HG02763 (cell line): Measurements from ENCODE around the gene SPSB3.
A peak's percentile ranks its signal among the peaks of the same experiment; 100 is the strongest.

Experiments
- ATAC-seq: cut with Tn5 transposase; IDR thresholded peaks from one replicate; pipeline ENCODE4 v1.9.1; 2021; ENCODE audit warnings: mild to moderate bottlenecking, moderate library complexity; ENCODE audit not compliant: unreplicated experiment

SPSB3 gene

DNA sequence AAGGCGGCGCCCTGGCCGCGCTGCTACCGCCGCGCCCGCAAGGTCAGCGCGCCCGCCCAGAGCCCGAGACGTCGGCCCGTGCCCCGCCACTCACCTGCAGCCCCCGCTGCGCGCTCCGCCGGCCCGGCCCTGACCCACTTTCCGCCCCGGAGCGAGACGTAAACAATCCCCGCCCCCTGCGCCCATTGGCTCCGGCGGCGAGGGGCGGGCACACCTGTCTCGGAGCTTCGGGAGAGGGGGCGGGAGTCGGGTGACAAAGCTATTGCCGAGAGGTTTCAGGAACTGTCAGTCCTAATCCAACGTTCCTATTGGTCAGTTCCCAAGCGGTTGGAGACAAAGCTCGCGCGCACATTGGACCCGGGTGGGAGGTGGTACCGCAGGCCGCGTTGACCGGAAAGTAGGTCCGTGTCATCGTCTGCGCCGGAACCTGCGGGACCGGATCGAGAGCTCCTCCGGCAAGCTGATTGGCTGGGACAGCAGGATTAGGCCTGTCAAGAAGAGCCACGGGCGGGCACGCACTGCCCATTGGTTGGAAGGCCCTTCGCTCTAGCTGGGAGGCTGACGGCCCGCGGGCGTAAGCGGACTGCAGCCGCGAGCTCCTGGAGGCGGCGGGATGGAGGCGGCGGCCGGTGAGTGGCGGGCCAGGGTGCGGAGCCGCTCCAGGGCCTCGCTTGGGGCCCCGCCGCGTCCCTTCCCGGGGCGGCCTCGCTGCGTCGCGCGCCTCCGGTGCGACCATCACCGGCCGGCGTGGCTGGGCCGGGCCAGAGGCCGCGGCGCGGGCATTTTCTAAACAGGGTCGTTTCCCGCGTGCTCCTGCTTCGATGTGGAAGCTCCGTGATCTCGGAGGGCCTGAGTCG is at the start of gene SPSB3, which contains the start of gene NUBP2:
Gene SPSB3, minus strand, starts transcription at position 164 of the 857 bp plus-strand sequence. CDS start 1,088 bp downstream, outside the sequence.
Gene NUBP2, plus strand, starts transcription at position 553 of the 857 bp plus-strand sequence. Its CDS starts 61 bp downstream, at position 614.
- ATAC-seq = peak; percentile 87

DNA sequence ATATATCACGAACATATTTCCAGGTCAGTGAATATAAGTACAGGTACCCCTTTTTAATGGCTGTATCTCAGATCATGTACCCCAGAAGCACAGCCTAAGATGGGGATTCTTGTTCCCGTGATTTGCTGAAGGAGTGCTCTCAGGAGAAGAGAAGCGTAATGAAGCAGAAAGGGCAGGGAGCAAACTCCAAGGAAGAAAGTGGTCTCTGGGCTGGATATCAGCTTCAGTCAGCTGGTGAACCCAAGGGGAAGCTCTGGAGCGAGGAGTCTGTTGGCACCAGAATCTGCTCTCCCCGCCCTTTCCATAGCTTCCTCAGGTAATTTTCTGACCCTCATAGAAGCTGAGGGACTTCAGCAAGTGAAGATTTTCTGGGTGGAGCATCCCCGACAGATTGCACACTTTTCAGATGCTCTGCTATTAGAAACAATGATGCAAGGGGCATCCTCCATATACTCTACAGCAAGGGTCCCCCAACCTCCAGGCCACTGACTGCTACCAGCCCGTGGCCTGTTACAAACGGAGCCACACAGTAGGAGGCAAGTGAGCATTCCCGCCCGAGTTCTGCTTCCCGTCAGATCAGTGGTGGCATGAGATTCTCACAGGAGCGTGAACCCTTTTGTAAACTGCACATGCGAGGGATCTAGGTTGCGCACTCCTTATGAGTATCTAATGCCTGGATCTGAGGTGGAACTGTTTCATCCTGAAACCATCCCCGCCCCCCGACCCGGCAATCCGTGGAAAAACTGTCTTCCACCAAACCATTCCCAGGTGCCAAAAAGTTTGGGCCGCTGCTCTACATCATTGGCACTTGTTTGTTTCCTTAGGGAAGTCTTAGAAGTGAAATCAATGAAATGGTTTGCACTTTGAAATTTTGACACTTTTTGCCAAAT is 49.1 kb upstream of the SPSB3 start:
- ATAC-seq = no peak

DNA sequence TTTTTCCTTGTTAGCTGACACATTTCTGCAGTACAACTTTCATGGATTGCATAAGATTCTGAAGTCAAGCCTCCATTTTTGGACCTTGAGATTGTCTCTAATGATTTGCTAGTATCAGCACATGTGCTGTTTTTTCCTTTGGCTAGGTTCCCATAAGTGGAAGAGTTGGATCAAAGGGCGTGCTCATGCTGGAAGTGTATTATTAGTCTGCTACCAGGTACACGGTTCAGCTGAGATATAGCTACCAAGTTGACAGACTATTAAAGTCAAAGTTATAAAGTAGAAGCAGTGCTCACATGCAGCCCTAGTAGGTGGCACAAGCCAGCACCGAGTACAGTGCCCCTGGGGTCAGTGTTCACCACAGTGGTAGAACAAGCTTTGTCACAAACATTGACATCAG is 47.8 kb upstream of the SPSB3 start:
- ATAC-seq = no peak

DNA sequence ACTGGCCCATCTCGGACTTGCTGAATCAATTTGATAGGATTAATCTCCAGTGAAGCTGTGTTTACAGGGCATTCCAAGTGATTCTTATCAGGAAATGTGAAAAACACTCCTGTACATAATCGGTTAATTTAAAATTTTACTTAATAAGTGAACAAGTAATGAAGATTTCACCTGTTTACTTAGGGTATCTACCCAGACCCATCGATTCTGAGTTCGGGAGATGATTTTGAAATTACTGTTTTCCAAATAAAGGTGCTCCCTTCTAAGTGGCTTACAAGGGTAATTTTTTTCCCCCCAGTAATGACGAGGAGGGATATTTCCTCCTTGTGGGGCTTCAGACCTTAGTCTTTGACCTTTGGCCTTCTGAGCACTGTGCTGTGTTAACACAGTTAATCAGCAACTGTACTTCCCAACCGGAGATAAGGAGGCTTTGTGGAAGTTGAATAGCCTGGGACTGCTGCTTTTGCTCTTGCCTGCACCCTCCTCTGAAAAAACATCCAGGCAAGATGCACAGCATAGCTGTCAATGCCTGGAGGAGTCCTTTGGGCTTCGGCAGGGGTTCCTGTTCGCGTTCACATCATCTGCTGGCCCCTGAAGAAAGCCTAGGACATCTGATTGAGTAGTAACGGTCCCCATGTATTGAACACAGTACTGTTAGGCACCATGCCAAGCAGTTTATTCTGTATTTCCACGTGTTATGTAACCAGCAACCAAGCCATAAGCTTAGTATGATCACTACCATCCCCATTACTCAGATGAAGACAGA is 46.5 kb upstream of the SPSB3 start:
- no peak for ATAC-seq

DNA sequence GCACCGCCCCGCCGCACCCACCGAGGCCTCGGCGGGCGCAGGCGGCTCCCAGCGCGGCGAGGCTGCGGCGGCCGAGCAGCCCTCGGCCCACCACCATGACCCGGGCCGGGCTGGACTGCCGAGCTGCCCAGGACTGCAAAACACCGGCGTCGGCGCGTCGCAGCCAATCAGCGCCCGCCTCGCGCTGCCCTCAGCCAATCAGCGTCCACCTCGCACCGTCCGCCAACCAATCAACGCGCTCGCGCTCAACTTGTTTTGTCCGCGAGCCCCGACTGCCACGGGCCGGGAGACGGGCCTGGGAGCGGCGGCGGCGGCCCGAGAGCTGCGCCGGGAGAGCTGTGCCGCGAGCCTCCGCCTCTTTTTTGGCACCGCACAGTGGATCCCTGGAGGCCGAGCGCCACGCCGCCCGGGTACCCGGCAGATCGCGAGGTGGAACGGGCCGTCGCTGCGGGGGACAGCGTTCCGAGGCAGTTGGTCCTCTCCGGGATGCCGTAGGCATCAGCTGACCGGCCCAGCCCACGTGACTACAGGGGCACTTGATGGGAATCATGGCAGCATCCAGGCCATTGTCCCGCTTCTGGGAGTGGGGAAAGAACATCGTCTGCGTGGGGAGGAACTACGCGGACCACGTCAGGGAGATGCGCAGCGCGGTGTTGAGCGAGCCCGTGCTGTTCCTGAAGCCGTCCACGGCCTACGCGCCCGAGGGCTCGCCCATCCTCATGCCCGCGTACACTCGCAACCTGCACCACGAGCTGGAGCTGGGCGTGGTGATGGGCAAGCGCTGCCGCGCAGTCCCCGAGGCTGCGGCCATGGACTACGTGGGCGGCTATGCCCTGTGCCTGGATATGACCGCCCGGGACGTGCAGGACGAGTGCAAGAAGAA is 44.6 kb upstream of the SPSB3 start, which contains the start of the genes FAHD1 and HAGH:
Gene FAHD1, plus strand, starts transcription at position 516 of the 883 bp plus-strand sequence. Its CDS starts 33 bp downstream, at position 549.
Gene HAGH, minus strand, starts transcription at position 135 of the 883 bp plus-strand sequence. Its CDS starts 38 bp downstream, at position 97.
- ATAC-seq = peak; percentile 80

DNA sequence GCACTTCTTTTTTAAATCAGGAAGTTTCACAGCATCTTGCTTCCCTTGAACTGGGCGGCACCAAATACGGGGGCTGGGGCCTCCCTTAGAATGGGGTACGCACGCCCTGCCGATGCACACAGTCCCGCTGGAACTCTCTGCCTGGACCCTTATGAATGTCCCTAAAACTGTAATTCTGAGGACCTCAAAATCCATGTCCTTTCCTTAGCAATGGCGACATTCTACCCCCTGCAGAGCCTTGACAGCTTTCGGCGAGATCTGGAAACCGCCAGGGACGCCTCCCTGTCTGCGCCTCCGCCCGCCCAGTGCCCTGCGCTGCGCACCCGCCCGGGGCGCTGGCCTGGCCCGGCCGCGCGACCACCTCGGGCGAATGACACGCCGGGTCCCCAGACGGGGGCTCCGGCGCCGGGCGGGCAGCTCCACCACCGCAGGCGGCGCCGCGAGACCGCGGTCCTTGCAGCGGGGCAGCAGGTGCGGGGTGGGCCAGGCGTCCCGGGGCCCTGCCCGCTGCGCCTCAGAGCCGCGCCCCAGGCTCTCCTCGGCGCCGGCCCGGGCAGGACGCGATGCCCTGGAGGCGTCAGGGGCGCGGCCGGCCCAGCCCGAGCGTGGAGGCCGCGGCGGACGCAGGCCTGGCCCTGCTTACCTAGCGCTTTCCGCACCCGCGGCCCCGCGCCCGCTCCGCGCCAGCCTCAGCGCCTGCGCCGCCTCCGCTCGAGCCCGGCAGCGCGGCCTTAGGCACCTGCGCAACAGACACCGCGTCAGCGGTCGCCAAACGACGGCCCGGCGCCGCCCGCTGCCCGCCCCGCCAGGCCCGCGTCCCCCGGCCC is 43.7 kb upstream of the SPSB3 start:
- ATAC-seq = peak; percentile 42

DNA sequence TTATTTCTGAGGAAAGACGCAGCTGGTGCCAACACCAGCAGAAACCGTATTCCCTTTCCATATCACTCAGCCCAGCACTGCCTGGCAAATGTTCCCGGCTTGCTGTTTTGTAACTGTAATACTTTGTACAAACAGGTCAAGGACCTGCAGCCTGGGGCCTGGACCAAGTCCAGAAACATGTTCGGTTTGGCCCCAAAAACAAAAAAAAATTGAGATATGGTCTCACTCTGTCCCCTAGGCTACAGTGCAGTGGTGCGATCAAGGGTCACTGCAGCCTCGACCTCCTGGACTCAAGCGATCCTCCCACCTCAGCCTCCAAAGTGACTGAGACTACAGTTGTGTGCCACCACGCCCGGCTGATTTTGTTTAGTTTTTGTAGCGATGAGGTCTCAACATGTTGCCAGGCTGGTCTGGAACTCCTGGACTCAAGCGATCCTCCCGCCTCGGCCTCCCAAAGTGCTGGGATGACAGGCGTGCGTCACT is 43.1 kb upstream of the SPSB3 start:
- no peak for ATAC-seq

DNA sequence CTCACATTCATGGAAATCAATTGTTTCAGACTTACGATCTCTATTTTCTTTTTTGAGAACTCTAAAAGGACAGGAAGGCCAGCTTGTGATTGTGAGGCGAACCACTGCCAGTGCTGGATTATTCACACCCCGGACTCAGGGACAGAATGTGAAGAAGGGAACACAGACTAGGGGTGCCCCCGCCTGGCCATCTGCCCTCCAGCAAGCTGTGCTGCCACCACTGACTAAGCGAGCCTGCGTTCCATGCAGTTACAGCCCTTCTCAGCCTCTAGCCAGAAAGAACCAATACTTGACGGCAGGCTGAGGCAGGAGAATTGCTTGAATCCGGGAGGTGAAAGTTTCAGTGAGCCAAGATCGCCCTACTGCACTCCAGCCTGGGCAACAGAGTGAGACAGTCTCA is 41.5 kb upstream of the SPSB3 start:
- ATAC-seq = no peak

DNA sequence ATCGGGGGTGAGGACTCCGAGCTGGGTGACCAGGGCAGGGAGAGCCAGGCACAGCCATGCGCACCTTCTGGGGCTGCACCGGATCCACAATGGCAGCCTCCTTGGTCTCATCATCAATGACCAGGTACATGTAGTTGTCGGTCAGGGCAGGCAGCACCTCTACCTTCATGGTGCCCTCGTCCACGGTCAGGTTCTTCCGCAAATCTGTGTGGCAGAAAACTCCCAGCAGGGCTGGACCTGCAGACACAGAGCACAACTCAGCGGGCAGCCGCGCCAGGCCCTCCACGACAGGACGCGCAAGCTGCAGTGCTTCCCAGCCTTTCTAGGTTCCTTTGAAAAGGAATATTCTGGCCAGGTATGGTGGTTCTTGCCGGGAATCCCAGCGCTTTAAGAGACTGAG is 40.4 kb upstream of the SPSB3 start:
- no peak for ATAC-seq

DNA sequence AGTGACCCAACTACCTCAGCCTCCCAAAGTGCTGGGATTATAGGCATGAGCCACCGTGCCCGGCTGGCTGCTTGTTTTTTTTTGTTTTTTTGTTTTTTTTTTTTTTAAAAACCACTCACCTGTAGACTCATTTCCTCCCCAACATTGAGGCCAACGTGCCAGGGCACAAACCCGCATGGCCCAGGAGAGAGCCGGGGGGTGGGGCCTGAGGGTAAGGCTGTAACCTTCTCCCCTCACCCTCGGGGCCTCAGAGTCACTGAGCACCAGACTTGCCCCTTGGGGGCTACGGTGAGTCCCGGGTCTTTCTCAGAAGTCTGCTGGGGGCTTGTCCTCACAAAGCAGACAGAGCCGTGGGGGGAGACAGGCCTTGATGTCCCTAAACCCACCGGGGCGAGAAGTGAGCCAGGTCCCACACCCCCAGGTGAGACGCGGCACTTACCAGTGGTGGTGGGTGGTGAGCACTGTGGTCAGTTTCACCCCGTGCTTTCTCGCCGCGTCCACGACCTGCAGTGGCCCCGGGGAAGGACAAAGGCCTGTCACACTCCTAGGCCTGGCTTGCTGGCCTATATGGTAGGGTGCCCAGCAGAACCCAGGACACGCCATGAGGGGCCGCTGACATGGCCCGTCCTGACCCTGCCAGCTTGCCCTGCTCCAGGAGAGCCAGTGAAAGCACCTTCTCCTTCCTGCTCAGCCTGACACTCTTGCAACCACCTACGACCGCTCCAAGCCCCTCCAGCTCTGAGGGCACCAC is 39.7 kb upstream of the SPSB3 start:
- no peak for ATAC-seq

DNA sequence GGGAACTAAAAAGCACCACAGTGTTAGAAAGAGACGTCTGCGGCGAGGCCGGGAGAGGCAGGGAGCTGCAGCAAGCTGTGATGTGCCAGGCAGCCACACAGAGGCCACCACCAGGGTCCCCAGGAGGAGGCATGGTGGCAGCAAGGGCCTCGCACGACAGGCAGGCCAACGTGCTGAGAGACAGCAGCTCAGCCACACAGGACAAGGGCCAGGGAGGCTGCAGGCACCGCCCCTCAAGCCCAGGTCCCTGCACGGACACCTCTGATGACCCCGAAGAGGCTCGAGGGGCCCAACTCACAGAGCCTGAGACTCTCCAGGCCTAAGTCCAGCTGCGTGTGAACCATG is 38.5 kb upstream of the SPSB3 start:
- ATAC-seq = no peak

DNA sequence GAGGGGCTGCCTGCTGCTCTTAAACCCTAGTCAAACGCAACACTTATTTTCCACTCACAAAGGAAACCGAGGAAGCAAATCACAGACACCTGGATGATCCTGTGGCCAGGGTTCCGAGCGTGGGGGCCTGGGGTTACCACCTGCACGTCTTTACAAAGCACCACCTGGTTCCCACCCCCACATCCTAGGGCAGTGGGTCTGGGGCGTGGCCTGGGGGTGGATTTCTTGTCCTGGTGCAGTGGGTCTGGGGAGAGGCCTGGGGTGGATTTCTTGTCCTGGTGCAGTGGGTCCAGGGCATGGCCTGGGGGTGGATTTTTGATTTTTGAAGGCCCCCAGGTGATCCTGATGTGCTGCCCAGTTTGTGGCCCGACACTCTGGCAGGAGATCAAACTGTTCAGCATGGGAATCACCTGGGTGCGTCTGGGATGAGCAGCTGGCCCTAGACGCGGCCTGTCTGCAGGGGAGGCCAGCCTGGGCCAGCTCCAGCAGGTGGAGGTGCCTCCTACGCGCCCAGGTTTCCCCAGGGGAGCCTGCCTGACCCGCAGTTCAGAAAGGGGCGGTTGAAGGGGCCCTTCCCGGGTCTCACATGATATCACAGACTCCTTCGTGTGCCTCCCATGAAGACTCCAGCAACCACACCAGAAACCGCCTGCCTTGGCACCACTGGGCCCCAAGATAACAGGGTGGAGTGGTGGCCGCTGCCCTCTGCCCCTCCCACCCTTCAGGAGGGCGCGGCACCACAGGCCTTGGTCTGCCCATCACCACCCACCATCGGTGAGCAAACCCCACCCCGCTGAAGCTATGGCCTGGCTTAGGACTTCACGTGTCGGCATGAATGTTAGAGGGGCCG is 38.0 kb upstream of the SPSB3 start:
- no peak for ATAC-seq

DNA sequence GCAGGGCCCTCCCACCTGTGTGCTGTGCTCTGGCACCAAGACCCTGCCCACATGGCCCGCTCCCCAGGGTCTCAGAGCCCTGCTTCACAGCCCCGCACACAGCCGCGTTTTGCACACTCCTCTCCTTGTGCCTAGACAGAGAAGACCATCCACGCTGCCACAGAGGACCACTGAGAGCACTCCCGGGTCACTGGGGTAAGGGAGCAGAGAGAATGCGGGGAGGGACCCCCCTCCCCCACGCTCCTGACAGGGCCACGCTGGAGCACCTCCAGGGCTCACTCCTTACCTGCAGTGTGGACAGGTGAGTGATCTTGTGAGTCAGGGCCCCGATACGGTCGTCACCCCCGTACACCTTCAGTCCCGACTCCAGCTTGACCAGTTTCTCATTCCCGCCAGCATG is 37.2 kb upstream of the SPSB3 start:
- ATAC-seq = no peak

DNA sequence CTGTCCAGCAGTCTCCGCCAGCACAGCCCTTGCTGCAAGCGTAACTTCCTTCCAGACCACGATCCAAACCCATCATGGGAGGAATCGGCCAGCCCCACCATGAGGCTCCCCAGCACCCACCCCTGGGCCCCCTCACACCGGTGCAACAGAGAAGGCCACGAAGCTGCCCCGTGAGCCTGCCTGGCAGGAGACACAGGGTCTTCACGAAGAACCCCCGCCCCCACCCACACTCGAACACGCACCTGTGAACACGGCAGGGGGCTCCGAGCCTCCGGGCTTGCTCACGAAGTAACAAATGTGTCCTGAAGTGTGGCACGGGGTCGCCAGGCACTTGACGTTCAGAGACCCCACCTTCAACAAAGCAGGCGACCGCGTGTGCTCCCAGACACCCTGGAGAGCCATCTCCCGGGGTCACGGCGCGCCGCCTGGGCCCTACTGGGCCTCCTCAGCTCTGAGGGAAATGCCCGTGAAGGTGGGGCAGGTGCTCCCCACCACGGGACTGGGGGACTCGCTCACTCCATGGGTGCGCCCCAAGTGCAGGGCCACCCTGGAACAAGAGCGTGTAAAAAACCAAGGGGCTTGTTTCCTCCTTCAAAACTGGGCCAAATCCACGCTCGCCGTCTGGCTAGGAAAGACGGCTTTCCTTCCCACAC is 36.6 kb upstream of the SPSB3 start:
- ATAC-seq = no peak

DNA sequence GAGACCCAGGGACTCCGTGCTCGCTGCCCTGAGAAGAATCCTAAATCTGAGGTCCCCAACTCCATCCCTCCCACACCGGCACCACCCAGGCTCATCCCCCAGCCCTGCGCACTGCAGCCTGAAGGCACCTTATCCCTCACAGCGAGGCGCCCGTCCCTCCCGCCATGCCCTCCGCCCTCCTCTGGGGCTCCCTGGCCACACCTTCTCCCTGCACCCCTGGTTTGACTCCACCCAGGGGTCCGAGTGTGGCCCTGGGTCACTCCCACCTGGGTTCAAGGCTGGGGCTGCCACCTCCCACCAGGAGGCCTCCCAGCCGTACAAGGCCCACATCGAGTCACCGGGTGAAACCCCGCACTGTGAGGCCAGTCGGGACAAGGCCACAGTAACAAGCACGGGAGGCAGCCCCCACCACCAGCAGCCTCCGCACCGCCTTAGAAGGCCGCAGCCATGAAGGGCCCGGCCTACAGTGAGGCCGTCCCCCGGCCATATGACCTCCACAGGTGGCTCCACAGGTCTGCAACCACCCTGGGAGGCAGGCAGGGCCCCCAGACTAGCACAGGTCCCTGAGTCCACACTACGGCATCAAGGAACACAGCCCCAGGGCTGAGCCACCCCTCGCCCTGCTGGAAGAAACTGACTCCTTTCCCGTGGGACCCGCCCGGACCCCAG is 36.0 kb upstream of the SPSB3 start:
- no peak for ATAC-seq

DNA sequence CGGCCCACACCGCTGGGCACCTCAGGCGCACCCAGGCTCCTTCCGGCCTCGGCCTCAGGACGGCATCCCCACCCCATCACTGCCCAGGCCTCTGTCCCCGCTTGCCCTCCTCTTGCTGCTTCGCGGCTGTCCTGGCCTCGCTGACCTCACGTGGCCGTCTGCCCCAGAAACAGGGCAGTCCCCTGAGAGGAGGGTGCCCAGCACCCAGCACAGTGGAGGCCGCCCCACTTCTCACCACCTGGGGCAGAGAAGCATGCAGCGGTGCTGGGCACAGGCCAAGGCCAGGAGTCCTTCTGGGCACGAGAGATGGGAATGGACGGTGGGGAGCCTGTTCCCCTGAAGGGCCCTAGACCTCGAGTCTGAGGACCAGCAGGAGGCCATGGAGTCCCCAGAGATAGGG is 35.3 kb upstream of the SPSB3 start:
- no peak for ATAC-seq
